Rectal smooth muscle tissue (tissue), 1 donor: ENCODE data around the gene RER1.

Experiments used
- H3K27ac ChIP-seq: one replicate; pipeline ENCODE4 v1.7.0; 2013; ENCODE audit warnings: low read depth, low read length, inconsistent platforms
- H3K27me3 ChIP-seq: one replicate; pipeline ENCODE4 v1.7.0; 2013; ENCODE audit warnings: low read length; ENCODE audit not compliant: control insufficient read depth, insufficient read depth
- H3K36me3 ChIP-seq: one replicate; pipeline ENCODE4 v1.7.0; 2013; ENCODE audit warnings: low read length; ENCODE audit not compliant: control insufficient read depth, insufficient read depth
- H3K4me1 ChIP-seq: one replicate; pipeline ENCODE4 v1.7.0; 2013; ENCODE audit warnings: low read length; ENCODE audit not compliant: control insufficient read depth, insufficient read depth
- H3K4me3 ChIP-seq: one replicate; pipeline ENCODE4 v1.7.0; 2013; ENCODE audit warnings: low read length
- H3K9ac ChIP-seq: one replicate; pipeline ENCODE4 v1.7.0; 2013; ENCODE audit warnings: low read length

The RER1 gene

DNA sequence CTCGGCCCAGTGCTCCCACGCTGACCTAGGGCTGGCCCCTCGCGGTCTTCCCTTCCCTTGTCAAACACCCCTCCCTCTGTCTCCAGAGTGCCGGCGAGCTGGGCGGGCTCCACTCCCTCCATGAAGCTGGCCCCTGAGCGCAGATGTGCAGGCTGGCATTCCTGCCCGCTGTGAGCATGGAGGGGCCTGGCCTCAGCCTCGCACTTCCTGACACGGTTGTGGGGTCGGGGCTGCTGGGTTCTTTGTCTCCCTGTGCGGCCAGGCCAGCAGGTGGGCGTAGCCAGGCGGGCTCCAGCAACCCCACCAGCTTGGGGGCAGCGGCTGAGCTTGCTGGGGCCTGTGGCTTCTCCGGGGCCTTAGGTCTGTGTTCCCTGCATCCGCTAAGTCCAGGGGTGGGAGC lies 34.9 kb downstream of the RER1 start:
- peaks cover 3% of the 10 kb centered on the region for H3K27me3 ChIP-seq
- H3K4me1 ChIP-seq = no peaks in the 10 kb centered on the region
- no peak overlapping the region for H3K9ac ChIP-seq
- no peaks in the 10 kb centered on the region for H3K36me3 ChIP-seq
- H3K4me3 ChIP-seq = no peak overlapping the region
- no peak overlapping the region for H3K27ac ChIP-seq

DNA sequence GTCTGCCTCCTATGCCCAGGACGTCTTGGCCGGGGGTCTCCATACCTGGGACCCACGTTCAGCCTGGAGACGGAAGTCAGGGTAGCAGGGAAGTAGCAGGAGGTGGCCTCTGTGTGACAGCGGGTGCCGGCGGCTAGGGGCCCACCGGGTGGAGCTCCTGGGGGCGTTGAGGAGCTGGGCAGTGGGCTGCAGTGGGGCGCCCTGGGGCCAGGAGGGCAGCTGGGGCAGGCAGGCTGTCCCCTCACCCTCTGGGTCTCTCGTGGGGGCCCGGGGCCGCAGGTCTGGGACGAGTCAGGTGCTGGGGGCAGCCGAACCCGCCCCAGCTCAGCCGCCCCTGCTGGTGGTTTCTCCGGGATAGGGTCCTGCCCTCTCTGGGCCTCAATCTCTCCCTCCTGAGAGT lies 35.4 kb downstream of the RER1 start:
- peaks cover 3% of the 10 kb centered on the region for H3K27me3 ChIP-seq
- H3K36me3 ChIP-seq = no peaks in the 10 kb centered on the region
- H3K4me1 ChIP-seq = no peaks in the 10 kb centered on the region
- H3K9ac ChIP-seq = no peak overlapping the region
- H3K27ac ChIP-seq = no peak overlapping the region
- no peak overlapping the region for H3K4me3 ChIP-seq

DNA sequence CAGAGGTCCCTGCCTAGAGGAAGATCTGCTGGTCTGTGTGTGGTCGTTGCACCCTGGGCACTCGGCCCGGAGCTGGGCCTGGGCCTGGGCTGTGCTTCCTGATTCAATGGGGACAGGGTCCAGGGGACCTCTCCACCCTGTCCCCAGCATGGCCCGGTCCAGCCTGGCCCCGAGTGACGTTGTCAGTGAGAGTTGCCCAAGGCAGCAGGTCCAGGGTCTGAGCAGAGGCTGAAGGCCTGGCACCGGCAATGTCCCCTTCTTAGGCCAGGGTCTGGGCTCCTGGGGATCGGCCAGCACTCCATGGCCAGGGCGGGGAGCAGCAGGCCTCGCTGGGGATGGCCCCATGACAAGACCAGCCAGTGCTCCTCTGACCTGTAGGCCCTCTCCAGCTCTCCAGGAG lies 36.3 kb downstream of the RER1 start:
- Histone ChIP-seq H3K9ac (no peak overlapping the region), H3K4me1 (no peaks in the 10 kb centered on the region), H3K4me3 (no peak overlapping the region), H3K27me3 (peaks cover 3% of the 10 kb centered on the region), H3K27ac (no peak overlapping the region), H3K36me3 (no peaks in the 10 kb centered on the region)

DNA sequence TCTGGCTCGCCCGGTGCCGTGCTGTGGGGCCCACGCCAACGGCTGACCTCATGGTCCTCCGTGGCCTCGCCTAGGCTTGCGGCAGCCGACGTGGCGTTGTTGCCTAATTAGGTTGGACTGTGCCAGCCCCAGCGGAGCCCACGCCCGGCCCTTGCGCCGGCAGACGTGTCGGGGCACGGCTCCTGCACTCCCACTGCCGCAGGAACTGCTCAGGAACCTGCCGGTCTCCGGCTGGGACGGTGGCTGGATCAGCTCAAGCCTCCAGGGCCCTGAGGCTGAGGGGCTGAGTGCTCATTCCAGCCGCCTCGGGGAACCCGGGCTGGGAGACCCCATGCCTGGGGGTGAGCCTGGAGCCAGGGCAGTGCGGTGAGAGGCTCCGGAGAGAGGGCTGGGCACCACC lies 36.8 kb downstream of the RER1 start:
- H3K4me1 ChIP-seq = no peaks in the 10 kb centered on the region
- no peak overlapping the region for H3K27ac ChIP-seq
- H3K36me3 ChIP-seq = no peaks in the 10 kb centered on the region
- H3K9ac ChIP-seq = no peak overlapping the region
- no peak overlapping the region for H3K4me3 ChIP-seq
- H3K27me3 ChIP-seq = peaks cover 3% of the 10 kb centered on the region

DNA sequence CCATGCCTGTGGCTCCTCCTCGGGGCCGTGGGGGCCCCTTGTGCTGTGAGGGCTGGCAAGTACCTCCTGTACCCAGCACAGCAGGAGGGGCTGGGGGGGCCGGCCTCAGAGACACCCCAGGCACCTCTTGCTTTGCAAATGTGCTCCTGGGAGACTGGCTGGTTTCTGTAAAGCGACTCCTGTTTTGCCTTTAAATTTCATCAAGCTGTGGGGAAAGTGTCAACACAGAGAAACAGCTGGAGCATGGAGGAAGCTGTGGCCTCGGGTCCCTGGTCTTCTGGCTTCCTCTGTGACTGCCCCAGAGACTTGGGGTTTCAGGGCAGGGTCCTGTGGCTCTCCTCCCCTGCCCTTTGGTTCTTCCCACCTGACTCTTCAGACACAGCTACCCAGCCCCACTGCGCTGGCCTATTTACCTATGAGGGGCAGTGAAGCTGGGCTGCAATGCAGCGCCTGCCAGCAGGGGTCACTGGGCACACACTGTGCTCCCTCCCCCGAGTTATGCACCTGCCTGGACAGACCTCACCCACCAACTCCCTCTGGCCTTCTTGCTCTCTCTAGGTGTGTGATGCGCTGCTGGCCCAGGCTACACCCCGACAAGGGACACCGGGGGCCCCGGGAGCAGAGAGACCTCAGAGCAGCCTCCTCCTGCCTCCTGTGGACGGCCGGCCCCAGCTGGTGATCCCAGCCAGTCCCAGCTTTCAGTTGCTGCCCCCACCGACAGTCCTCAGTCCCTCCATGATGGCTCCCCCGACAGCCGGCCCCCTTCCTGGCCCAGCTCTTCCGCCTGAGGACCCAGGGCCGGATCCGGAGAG lies 38.3 kb downstream of the RER1 start:
- Histone ChIP-seq H3K4me3 (no peak overlapping the region), H3K9ac (no peak overlapping the region), H3K27ac (no peak overlapping the region), H3K4me1 (no peaks in the 10 kb centered on the region), H3K36me3 (no peaks in the 10 kb centered on the region), H3K27me3 (peaks cover 6% of the 10 kb centered on the region)

DNA sequence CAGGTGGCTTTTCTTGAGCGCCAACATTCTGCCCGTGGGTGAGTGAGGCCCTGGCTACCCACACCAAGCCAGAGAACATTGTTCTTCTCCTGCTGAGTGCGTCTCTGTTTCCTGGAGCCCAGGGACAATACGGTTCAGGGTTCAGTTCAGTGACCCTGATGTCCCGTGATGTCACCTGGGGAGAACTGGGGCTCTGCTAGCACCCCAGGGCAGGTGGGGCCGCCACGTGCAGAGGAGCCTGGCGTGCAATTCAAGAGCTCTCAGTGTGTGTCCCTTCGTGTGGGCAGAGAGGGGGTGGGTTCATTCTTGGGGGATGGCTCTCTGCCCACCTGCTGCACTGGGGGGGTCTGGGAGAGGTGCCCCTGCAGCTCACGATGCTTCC lies 38.9 kb downstream of the RER1 start:
- Histone ChIP-seq H3K27me3 (peaks cover 6% of the 10 kb centered on the region), H3K36me3 (no peaks in the 10 kb centered on the region), H3K4me1 (no peaks in the 10 kb centered on the region), H3K4me3 (no peak overlapping the region), H3K27ac (no peak overlapping the region), H3K9ac (no peak overlapping the region)

DNA sequence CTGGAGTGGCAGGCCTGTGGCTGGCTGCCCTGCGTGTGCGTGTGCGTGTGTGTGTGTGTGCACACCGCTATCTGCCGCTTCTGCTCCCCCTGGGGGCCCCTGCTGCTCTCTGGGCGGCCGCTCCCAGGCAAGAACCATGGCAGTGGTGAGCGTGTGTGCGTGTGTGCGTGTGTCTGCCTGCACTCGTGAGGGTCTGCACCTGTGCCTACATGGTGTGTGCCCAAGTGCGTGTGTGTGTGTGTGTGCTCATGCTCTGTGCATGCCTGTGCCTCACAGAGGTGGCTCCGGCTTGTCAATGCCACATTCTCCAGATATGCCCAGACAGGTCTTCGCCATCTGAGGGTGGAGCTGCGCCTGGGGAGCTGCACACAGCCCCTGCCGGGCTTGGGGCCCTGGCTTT lies 39.5 kb downstream of the RER1 start:
- no peaks in the 10 kb centered on the region for H3K4me1 ChIP-seq

DNA sequence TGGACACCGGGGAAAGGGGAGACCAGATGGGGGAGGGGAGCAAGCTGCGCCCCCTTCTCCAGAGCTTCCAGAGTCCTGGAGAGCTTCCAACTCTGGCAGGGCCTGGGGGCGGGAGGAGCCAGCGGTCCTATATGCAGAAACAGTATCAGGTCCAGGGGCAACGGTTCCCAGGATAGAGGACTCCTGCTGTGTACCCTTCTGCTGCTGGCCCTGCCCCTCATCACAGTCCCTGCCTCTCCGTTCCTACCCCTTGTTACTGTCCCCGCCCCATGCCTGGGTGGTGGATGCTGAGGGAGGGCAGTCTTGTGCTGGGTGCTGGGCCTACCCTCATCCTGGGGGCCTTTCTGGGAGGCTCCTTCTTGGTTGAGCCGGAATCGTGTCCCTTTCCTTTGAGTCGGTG lies 39.9 kb downstream of the RER1 start:
- no peaks in the 10 kb centered on the region for H3K4me1 ChIP-seq

More for the DNA sequence above, 39.5 kb downstream of the RER1 start:
- H3K9ac ChIP-seq = no peak overlapping the region
- no peaks in the 10 kb centered on the region for H3K36me3 ChIP-seq
- H3K27me3 ChIP-seq = peaks cover 8% of the 10 kb centered on the region
- H3K4me3 ChIP-seq = no peak overlapping the region
- H3K27ac ChIP-seq = no peak overlapping the region

DNA sequence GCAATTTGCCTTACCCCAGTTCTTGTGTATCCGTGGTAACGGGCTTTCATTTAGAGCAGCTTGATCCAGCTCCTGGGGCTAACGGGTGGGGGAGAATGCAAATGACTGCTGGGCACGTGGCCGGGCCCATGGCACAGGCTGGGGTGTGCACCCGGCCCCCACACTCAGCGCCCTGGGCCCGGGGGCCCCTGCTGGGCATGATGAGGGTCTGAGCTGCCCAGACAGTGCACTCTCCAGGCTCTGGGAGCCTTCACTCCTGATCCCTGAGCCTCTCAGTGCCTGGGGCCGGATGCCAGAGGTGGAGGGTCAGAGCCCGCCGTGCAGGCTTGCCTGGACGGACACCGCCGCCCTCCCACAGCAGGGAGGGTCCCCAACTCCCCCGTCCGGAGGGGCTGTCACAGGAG lies 40.8 kb downstream of the RER1 start:
- Histone ChIP-seq H3K9ac (no peak overlapping the region), H3K4me3 (no peak overlapping the region), H3K4me1 (no peaks in the 10 kb centered on the region), H3K27me3 (peaks cover 6% of the 10 kb centered on the region), H3K27ac (no peak overlapping the region), H3K36me3 (no peaks in the 10 kb centered on the region)

More for the DNA sequence above, 39.9 kb downstream of the RER1 start:
- H3K9ac ChIP-seq = no peak overlapping the region
- no peak overlapping the region for H3K27ac ChIP-seq
- no peak overlapping the region for H3K4me3 ChIP-seq
- H3K36me3 ChIP-seq = no peaks in the 10 kb centered on the region
- peaks cover 8% of the 10 kb centered on the region for H3K27me3 ChIP-seq

DNA sequence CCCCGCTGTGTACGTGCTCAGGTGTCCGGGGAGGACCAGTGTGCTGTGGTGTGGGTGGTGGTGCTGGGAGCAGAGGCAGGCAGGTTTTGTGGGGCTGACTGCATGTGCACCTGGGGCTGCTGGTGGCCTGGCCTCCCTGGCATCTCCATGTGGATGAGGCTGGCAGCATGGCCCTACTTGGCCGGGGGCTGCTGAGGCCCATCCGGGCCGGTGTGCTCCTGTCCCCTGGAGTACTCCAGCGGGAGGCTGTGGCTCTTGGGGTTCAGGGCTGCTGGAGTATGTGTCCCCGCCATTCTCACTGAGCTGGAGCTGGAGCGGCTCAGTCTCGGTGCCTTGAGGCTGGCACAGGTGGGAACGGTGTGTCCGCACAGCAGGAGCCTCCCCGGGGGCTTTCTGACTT lies 41.6 kb downstream of the RER1 start:
- Histone ChIP-seq H3K36me3 (no peaks in the 10 kb centered on the region), H3K4me1 (no peaks in the 10 kb centered on the region), H3K9ac (no peak overlapping the region), H3K4me3 (no peak overlapping the region), H3K27me3 (peaks cover 6% of the 10 kb centered on the region), H3K27ac (no peak overlapping the region)

DNA sequence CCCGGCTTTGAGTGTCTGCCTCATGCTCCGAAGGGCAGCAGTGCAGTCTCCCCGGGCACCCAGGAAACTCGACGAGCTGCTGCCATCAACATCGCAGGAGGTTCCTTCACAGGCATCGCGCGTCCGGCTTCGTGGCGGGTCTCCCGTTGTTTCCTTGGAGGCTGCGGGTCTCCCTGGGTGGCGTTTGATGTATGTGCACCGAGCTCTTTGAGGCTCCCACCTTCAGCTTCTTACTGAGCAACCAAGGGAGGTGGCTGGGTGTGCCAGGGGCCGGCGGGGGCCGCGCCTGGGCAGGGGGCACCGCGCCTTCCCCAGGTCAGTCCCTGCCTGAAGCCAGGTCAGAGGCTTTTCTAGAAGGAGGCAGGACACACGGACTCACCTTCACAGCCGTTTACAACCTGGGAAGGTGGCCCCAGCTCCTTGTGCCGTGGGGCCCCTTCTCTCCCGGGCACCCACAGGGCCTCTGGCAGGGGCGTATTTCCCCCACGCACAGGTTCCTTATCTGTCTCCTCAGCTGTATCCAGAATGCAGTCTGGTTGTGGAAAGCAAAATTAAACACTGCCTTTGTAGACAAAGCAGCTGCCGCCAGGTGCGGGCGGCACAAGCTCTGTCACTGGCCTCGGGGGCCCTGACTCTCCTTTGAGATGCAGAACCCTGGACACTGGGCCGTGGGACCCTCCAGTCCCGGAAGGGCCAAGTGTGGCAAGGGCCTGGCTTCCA lies 42.5 kb downstream of the RER1 start:
- Histone ChIP-seq H3K9ac (no peak overlapping the region), H3K4me3 (no peak overlapping the region), H3K36me3 (no peaks in the 10 kb centered on the region), H3K4me1 (no peaks in the 10 kb centered on the region), H3K27ac (no peak overlapping the region), H3K27me3 (peaks cover 6% of the 10 kb centered on the region)

DNA sequence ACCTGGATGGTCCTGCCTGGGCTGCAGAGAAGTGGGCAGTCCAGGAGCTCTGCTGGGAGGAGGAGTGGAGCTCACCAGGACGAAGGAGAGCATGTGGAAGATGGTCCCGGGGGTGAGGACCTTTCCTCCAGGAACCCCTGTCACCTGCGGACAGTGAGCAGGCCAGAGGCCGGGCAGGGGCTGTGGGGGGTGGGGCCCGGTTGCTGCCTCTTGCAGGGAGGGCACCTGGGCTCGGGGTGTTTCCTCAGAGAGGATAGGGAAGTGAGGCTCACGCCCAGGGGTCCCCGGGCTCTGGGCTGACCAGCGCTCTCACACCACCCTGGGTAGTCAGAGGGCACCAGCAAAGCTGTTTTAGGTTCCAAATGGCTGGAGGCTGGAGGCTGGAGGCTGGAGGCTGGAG lies 43.5 kb downstream of the RER1 start:
- Histone ChIP-seq H3K9ac (no peak overlapping the region), H3K36me3 (no peaks in the 10 kb centered on the region), H3K4me1 (no peaks in the 10 kb centered on the region), H3K27me3 (peaks cover 6% of the 10 kb centered on the region), H3K4me3 (no peak overlapping the region), H3K27ac (no peak overlapping the region)
